ENCODE data around the gene EIF4E1B. TPM values are rescaled to one million over a fixed set of nuclear protein-coding genes. Genes with fewer than 3 reads are reported as not detected.

The EIF4E1B gene
- total RNA-seq, 1 donor from 2014 or later: 0.06 TPM

GRCh38 chr5:176601901-176602482 lies 28.5 kb upstream of the EIF4E1B start:
- Mint-ChIP-seq H3K9me3 (no peaks in the 10 kb centered on the region), H3K4me1 (peaks cover 31% of the 10 kb centered on the region), H3K4me3 (no peak overlapping the region), H3K36me3 (peaks cover 7% of the 10 kb centered on the region), H3K27ac (peak overlapping the region; percentile 3), H3K27me3 (ENCODE audit: insufficient read depth, low read depth) (peaks cover 2% of the 10 kb centered on the region)
- Histone ChIP-seq H3K9me3 (ENCODE audit: low read depth) (no peaks in the 10 kb centered on the region), H3K4me2 (no peak overlapping the region), H3K4me3 (no peak overlapping the region), H3K36me3 (no peaks in the 10 kb centered on the region), H3K27ac (no peak overlapping the region), H3K79me2 (ENCODE audit: low read depth) (no peaks in the 10 kb centered on the region), H2AFZ (replicated peaks) (no peak overlapping the region), H3F3A (ENCODE audit: low read depth) (peaks cover 4% of the 10 kb centered on the region), H4K20me1 (ENCODE audit: low read depth) (peaks cover 3% of the 10 kb centered on the region), H3K4me1 (peaks cover 5% of the 10 kb centered on the region), H3K27me3 (peaks cover 15% of the 10 kb centered on the region), H3K9ac (no peak overlapping the region)
- no peak for DNase-seq (ENCODE audit: low spot score)
- TF ChIP-seq CTCF (IDR thresholded peaks at IDR 0.05) (no peak), EZH2 (IDR thresholded peaks at IDR 0.05) (no peak), EZH2phosphoT487 (IDR thresholded peaks at IDR 0.05) (no peak)

GRCh38 chr5:176603091-176603490 lies 27.4 kb upstream of the EIF4E1B start:
- Histone ChIP-seq H3K36me3 (no peaks in the 10 kb centered on the region), H4K20me1 (ENCODE audit: low read depth) (peaks cover 3% of the 10 kb centered on the region), H3K27me3 (peaks cover 4% of the 10 kb centered on the region), H2AFZ (replicated peaks) (no peak overlapping the region), H3K4me2 (no peak overlapping the region), H3K9ac (no peak overlapping the region), H3K4me1 (peaks cover 5% of the 10 kb centered on the region), H3K79me2 (ENCODE audit: low read depth) (no peaks in the 10 kb centered on the region), H3K27ac (no peak overlapping the region), H3F3A (ENCODE audit: low read depth) (no peaks in the 10 kb centered on the region), H3K9me3 (ENCODE audit: low read depth) (no peaks in the 10 kb centered on the region), H3K4me3 (no peak overlapping the region)
- H3K36me3 Mint-ChIP-seq: peaks cover 7% of the 10 kb centered on the region
- H3K4me3 Mint-ChIP-seq: no peak overlapping the region
- H3K4me1 Mint-ChIP-seq: peaks cover 31% of the 10 kb centered on the region
- TF ChIP-seq EZH2phosphoT487 (IDR thresholded peaks at IDR 0.05) (no peak), EZH2 (IDR thresholded peaks at IDR 0.05) (no peak), CTCF (IDR thresholded peaks at IDR 0.05) (no peak)
- H3K9me3 Mint-ChIP-seq: no peaks in the 10 kb centered on the region
- peak overlapping the region; percentile 25 for H3K27ac Mint-ChIP-seq
- DNase-seq (ENCODE audit: low spot score): no peak
- H3K27me3 Mint-ChIP-seq (ENCODE audit: insufficient read depth, low read depth): peaks cover 2% of the 10 kb centered on the region

GRCh38 chr5:176606032-176606431 lies 24.4 kb upstream of the EIF4E1B start:
- peaks cover 16% of the 10 kb centered on the region for H4K20me1 ChIP-seq (ENCODE audit: low read depth)
- H3F3A ChIP-seq (ENCODE audit: low read depth): peaks cover 5% of the 10 kb centered on the region
- H3K4me3 ChIP-seq: no peak overlapping the region
- no peak for DNase-seq (ENCODE audit: low spot score)
- Mint-ChIP-seq H3K4me1 (peaks cover 44% of the 10 kb centered on the region), H3K27me3 (ENCODE audit: insufficient read depth, low read depth) (peaks cover 13% of the 10 kb centered on the region), H3K27ac (no peak overlapping the region), H3K4me3 (no peak overlapping the region), H3K9me3 (no peaks in the 10 kb centered on the region), H3K36me3 (no peaks in the 10 kb centered on the region)
- TF ChIP-seq CTCF (IDR thresholded peaks at IDR 0.05): no peak
- TF ChIP-seq EZH2 (IDR thresholded peaks at IDR 0.05): no peak
- H3K27ac ChIP-seq: no peak overlapping the region
- peaks cover 21% of the 10 kb centered on the region for H3K27me3 ChIP-seq
- H3K4me2 ChIP-seq: no peak overlapping the region
- H2AFZ ChIP-seq (replicated peaks): no peak overlapping the region
- H3K36me3 ChIP-seq: no peaks in the 10 kb centered on the region
- H3K4me1 ChIP-seq: peaks cover 5% of the 10 kb centered on the region
- H3K9ac ChIP-seq: no peak overlapping the region
- H3K79me2 ChIP-seq (ENCODE audit: low read depth): no peaks in the 10 kb centered on the region
- no peaks in the 10 kb centered on the region for H3K9me3 ChIP-seq (ENCODE audit: low read depth)

Measured in neural progenitor cell (in vitro differentiated cells).